Prostate gland (tissue), 2 donors: Measurements from ENCODE around the gene RBM20.

Experiments used
- CTCF ChIP-seq, 4 experiments: fragments of 200-600 bp in 2 of 4; fragments of 450-650 bp in 2 of 4; sonication (generic) in 2 of 4; IDR thresholded peaks; 1 replicate in 3 of 4; 2 replicates in 1 of 4; pipeline ENCODE4 v1.5.1; 2016 to 2019; ENCODE audit warnings: antibody characterized with exemption in 4 of 4, mild to moderate bottlenecking in 2 of 4, moderate library complexity in 2 of 4
- POLR2AphosphoS5 ChIP-seq: sonication (generic); formaldehyde crosslinking; IDR thresholded peaks from one replicate; pipeline ENCODE4 v1.6.1; 2017; ENCODE audit warnings: antibody characterized with exemption

DNA sequence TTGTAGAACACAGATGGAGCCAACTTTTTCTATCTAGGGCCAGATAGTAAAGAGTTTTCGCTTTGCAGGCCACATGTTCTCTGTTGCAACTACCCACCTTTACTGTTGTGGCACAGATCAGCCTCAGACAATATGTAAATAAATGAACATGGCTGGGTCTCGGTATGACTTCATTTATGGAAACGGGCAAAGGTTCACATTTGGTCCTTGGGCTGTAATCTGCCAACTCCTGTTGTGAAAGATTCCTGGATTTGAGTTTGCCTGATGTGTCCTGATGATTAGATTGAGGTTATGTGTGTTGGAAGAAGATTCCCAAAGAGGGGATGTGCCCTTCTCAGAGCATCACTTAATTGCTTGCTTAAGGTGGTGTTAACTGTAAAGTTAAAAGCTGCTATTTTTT is 38.2 kb downstream of the RBM20 start:
- no peak for TF ChIP-seq CTCF (IDR thresholded peaks at IDR 0.05)
- no peak for TF ChIP-seq POLR2AphosphoS5
